ENCODE results near the gene SORCS2. TPM values are rescaled to one million over a fixed set of nuclear protein-coding genes. Genes with fewer than 3 reads are reported as not detected.

SORCS2 gene
- total and polyA plus RNA-seq, 2 of the 13 experiments (the other 11 are each of a cell fraction or from before 2014, with no cell fraction given): 0.82 to 1.0 TPM

DNA sequence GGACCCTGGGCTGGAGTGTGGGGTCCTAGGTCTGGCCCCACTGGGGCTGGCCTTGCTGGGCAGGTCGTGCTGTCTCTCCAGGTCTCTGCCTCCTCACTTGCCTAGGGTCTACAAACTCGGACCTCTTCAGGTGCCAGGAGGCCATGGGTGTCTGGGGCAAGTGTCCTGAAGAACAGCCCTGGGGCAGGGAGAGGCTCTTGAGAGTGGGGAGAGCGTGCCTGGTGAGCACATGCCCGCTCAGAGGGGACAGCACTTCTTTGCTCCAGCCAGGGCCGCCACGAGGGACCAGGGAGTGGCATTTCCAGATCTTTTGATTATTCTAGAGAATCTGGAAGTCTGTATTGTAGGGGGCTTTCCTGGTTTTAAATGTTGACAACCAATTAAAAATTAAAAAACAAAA, 63.7 kb downstream of the SORCS2 start (continued):
- TF ChIP-seq FOXC1 (CRISPR knock-in tag; IDR thresholded peaks at IDR 0.05; ENCODE audit: borderline replicate concordance): no peak
- TF ChIP-seq, protein P1, sequence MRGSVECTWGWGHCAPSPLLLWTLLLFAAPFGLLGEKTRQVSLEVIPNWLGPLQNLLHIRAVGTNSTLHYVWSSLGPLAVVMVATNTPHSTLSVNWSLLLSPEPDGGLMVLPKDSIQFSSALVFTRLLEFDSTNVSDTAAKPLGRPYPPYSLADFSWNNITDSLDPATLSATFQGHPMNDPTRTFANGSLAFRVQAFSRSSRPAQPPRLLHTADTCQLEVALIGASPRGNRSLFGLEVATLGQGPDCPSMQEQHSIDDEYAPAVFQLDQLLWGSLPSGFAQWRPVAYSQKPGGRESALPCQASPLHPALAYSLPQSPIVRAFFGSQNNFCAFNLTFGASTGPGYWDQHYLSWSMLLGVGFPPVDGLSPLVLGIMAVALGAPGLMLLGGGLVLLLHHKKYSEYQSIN (CRISPR knock-in tag; IDR thresholded peaks at IDR 0.05; ENCODE audit: borderline replicate concordance): no peak

DNA sequence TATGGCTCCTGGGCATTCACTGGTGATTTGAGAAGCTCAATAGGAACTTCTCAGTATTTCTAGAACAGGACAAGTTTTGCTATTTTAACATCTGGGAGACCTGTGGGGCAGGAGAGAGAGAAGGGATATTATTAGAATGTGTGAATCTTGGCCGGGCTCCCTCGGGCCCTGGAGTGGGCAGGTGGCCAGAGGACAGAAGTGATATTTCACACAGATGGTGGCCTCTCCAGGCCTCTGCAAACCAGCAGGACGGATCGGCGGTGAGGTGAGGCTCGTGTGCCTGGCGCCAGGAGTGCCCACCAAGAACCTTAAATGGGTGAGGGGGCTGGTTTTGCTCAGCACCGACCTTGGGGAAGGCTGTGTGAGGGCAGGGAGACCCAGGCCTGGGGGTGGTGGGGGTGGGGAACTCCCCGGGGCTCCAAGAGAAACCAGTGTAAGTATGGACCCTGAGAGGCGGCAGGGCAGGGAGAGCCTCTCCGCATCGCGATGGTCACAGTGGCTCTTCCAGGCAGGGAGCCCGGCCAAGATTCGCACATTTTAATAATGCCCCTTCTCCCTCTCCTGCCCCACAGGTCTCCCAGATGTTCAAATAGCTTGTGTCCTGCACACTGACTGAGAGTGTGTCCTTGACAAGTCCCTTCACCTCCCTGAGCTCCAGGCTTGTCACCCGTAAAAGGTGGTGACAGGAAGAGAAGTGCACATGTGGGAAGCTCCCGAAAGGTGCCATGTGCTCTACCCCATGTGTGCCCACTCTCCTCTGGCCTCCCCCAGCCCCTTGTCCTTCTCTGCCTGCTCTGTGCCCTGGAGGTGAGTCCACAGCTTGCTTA, 64.9 kb downstream of the SORCS2 start:
- in situ Hi-C loops (cut with HindIII; ENCODE audit: extremely low pct_ligation_motif_present, low pct_unique_long_range_greater_than_20kb) (no loop called here), intact Hi-C loops (cut with micrococcal nuclease; ENCODE audit: unreplicated experiment) (no loop called here)
- ChIA-PET POLR2A (no interaction called here), CTCF (ENCODE audit: low intra/inter-chr PET ratio, low total read pairs) (no interaction called here)
- H3K36me3 ChIP-seq (replicated peaks in 1 of 2; ENCODE audit: control insufficient read depth in 1 of 2, insufficient read depth in 2 of 2, low read length in 2 of 2): no peaks in the 10 kb centered on the region
- no peak overlapping the region for H3K4me3 ChIP-seq (replicated peaks in 1 of 3; ENCODE audit: insufficient read depth in 1 of 3, low read depth in 2 of 3, low read length in 3 of 3)
- no peak overlapping the region for H3K4me2 ChIP-seq (ENCODE audit: low read depth, low read length)
- BruUV-seq (replicated peaks): no TSS peak
- FAIRE-seq: no peak
- no peak for DNase-seq (ENCODE audit: low spot score)
- no peaks in the 10 kb centered on the region for H3K9me3 ChIP-seq (ENCODE audit: low read length)
- no peak for TF ChIP-seq MED8 (CRISPR knock-in tag; IDR thresholded peaks at IDR 0.05; ENCODE audit: insufficient replicate concordance)
- TF ChIP-seq, protein P2, sequence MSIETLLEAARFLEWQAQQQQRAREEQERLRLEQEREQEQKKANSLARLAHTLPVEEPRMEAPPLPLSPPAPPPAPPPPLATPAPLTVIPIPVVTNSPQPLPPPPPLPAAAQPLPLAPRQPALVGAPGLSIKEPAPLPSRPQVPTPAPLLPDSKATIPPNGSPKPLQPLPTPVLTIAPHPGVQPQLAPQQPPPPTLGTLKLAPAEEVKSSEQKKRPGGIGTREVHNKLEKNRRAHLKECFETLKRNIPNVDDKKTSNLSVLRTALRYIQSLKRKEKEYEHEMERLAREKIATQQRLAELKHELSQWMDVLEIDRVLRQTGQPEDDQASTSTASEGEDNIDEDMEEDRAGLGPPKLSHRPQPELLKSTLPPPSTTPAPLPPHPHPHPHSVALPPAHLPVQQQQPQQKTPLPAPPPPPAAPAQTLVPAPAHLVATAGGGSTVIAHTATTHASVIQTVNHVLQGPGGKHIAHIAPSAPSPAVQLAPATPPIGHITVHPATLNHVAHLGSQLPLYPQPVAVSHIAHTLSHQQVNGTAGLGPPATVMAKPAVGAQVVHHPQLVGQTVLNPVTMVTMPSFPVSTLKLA (IDR thresholded peaks at IDR 0.05): peak; percentile 43
- no peak overlapping the region for H3K9ac ChIP-seq (ENCODE audit: insufficient read depth, low read depth, low read length)
- no peak overlapping the region for H3K27ac ChIP-seq (ENCODE audit: extremely low read length, insufficient read depth, low read length)
- no peaks in the 10 kb centered on the region for H4K20me1 ChIP-seq (ENCODE audit: insufficient read depth, low read length)
- H3K27me3 ChIP-seq (ENCODE audit: control insufficient read depth in 1 of 2, insufficient read depth in 2 of 2, low read length in 2 of 2): peaks cover 0 to 29% of the 10 kb centered on the region in 2 experiments; a peak in 2 of 5 replicates
- no peak overlapping the region for H2AFZ ChIP-seq (ENCODE audit: low read length)
- no peaks in the 10 kb centered on the region for H3K79me2 ChIP-seq (ENCODE audit: insufficient read depth, low read length)
- ATAC-seq: no peak
- no peaks in the 10 kb centered on the region for H3K4me1 ChIP-seq (ENCODE audit: insufficient read depth, low read length)
- WGBS (ENCODE audit: low lambda C conversion rate): 37% methylated on average over 13 of the region's 17 CpGs
